Germinal center (tissue), 1 donor: Measurements from ENCODE around the gene OBSCN.
"Not testable (repeated sequence)": the region's sequence is repeated elsewhere in the genome, so short reads cannot be mapped to it uniquely, and the experiment has no call there.

ENCODE experiments used
- DNase-seq: peaks from one replicate; pipeline ENCODE4 v3.0.0; 2012; ENCODE audit warnings: mixed read lengths, low spot score

The OBSCN gene

DNA sequence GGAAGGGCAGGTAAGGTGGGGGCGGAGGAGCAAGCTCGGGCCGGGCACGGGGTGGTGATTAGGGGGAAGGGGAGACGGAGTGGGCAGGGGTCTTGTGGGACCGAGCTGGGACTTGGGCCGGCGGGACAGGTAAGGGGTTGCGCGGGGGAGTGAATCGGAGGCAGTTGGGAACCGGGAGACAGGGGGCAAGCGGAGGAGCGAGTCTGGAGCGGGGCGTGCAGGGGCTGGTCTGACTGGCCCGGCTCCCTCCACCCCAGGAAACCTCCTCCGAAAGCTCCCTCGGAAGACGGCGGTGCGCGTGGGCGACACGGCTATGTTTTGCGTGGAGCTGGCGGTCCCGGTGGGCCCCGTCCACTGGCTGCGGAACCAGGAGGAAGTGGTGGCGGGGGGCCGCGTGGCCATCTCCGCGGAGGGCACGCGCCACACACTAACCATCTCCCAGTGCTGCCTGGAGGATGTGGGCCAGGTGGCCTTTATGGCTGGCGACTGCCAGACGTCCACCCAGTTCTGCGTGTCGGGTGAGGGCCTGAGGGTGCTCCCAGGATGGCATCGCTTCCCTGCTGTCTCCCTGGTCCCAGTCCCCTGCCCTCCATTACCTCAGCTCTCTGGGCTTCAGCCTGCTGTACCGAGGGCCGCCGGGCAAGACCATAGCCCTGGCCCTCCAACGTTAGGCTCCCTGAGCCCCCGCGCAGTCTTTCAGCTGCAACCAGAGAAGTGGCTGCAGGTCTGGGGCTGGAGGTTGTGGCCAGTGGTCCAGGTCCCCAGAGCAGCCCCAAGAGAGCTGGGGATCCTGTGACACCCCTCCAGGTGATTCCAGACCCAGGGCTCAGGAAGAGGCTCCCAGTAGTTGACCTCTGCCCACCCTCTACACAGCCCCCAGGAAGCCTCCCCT, 6.3 kb downstream of the OBSCN start:
- DNase-seq: no peak

DNA sequence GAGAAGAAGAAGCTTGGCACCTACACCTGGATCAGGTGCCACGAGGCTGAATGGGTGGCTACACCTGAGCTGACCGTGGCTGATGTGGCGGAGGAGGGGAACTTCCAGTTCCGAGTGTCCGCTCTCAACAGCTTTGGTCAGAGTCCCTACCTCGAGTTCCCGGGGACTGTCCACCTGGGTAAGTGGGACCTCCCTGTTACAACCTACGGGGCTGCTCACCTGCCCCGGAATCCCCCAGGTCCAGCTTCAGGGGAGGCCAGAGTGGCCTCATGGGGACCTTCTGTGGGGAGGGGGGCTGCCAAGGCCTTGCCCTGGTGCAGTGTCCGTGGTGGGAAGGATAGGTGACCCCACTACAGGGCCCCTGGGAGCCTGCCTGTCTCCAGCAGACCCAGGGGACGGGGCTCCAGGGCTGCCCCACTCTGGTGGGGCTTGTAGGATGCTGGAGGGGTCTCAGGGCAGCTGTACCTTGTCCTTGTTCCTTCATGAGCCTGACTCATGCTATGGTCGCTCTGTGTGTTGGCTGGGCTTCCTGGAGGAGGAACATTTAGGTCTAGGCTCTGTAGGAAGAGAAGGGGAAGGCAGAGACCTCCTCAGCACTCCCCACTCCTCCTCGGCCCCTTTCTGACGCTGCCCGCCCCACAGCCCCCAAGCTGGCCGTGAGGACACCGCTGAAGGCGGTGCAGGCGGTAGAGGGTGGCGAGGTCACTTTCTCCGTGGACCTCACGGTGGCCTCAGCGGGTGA, 7.2 kb downstream of the OBSCN start:
- no peak for DNase-seq

DNA sequence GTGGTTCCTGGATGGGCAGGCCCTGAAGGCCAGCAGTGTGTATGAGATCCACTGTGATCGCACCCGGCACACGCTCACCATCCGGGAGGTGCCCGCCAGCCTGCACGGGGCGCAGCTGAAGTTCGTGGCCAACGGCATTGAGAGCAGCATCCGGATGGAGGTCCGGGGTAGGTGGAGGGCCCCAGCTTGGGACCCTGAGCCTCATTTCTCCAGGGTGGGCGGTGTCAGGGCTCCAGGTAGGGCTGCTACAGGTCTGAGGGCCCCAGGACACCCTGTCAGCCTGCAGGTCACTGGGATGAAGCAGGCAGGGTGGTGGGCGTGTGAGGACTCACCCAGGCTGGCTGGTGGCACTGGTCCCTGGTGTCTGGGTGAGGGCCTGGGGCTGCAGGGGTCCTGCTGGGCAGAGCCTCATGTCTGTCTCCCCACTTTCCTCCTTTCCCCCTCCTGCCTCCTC, 7.8 kb downstream of the OBSCN start:
- DNase-seq: no peak

DNA sequence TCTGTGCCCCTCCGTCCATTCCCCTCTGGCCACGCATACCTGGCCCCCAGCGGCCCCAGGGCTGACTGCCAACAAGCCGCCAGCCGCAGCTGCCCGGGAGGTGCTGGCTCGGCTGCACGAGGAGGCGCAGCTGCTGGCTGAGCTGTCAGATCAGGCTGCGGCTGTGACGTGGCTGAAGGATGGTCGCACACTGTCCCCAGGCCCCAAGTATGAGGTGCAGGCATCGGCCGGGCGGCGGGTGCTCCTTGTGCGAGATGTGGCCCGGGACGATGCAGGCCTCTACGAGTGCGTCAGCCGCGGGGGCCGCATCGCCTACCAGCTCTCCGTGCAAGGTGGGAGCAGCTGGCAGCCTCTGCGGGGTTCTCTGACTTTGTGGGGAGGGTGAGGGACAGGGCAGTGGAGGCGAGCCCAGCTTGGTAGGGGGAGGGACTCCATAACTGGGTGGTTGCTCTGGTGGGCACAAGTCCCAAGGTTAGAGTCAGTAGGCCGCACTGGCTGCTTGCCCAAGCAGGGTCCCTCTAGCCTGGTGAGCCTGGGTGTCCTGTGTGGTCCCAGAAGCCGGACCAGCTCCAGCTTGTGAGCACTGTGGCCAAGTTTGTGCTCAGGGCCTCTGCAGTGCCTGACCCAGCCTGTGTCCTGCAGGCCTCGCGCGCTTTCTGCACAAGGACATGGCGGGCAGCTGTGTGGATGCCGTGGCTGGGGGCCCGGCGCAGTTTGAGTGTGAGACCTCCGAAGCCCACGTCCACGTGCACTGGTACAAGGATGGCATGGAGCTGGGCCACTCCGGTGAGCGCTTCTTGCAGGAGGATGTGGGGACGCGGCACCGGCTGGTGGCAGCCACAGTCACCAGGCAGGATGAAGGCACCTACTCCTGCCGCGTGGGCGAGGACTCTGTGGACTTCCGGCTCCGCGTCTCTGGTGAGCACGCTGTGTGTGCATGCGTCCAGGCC, 8.8 kb downstream of the OBSCN start:
- no peak for DNase-seq

DNA sequence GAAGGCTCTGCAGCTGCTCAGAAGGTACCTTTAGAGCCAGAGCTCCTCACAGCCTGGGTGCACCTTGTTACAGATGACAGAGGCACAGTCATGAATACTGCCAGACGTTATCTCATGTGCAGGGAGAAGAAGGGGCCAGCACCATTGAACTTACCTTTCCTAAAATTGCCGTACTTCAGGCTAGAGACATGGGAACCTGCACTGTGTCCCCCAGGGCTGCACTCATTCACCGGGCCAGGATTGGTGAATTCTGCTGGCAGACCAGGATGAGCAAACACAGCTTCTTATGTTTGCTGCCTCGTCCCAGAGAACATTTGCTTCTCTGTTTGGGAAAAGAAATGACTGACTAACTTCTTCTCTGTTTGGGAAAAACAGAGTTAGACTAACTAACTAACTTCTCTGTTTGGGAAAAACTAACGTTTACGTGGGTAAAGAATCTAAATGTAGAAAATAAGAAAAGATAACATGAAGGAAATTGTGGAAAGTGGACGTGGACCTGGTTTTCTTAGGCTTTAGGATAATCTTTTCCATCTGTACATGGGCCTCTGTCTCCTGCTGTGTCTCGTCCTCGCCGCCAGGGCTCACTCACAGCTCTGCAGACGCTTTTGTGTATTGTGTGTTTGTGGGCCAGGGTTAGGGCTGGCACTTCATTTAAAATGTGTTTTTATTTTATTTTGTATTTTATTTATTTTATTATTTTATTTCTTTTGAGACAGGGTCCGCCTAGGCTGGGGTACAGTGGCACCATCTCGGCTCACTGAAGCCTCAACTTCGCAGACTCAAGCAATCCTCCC, 9.9 kb downstream of the OBSCN start:
- no peak for DNase-seq

DNA sequence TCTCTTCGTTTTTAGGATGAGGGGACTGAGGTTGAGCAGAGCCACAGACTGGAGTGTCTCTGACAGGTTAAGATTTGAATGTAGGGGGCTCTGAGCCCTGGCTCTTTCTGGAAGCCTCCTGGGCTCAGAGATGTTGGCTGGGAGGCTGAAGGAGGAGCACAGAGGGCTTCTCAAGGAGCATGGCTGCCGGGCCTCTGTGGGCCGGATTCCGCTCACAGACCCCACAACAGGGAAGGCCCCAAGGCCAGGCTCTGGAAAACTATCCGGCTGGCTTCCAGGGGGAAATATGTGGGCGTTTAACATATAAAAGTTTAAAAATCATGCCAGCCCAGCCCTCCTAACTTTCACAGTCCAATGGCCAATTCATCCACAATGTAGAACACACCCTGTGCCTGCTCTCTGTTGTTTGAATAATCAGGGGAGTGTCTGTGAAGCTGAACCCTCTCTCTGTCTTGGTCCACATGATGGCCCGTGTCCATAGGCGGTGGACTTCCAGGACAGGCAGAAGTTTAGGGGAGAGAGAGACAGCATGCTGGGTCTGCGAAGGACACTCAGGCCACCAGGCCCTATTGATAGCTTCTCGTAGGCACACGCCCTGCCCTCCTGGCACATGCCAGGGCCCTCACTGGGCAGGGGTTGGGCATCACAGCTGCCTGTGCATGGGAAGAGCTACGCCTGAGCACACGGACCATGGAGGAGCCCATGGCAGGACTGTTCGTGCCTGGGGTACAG, 10.8 kb downstream of the OBSCN start:
- DNase-seq: no peak

DNA sequence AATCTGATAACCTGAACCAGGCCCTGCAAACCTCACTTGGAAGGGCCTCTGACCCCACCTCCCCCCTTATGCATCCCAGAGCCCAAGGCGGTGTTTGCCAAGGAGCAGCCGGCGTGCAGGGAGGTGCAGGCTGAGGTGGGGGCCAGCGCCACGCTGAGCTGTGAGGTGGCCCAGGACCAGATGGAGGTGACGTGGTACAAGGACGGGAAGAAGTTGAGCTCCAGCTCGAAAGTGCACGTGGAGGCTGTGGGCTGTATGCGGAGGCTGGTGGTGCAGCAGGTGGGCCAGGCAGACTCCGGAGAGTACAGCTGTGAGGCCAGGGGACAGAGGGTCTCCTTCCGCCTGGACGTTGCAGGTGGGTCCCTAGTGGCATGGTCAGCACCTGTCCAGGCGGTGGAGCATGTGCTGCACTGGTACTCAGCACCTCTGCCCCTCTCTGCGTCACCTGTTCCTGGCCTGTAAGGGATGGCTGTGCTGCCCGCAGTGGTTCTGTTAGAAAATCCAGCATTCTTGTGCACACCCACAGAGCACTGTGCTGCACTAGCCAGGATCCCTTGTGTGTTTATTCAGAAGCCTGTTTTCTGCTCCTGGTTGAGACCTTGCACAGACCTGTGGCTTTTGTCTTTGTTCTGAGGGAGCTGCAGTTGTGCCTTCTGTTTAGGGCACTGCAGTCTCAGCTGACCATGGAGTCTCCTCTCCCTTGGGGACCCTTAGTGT, 11.6 kb downstream of the OBSCN start:
- no peak for DNase-seq

DNA sequence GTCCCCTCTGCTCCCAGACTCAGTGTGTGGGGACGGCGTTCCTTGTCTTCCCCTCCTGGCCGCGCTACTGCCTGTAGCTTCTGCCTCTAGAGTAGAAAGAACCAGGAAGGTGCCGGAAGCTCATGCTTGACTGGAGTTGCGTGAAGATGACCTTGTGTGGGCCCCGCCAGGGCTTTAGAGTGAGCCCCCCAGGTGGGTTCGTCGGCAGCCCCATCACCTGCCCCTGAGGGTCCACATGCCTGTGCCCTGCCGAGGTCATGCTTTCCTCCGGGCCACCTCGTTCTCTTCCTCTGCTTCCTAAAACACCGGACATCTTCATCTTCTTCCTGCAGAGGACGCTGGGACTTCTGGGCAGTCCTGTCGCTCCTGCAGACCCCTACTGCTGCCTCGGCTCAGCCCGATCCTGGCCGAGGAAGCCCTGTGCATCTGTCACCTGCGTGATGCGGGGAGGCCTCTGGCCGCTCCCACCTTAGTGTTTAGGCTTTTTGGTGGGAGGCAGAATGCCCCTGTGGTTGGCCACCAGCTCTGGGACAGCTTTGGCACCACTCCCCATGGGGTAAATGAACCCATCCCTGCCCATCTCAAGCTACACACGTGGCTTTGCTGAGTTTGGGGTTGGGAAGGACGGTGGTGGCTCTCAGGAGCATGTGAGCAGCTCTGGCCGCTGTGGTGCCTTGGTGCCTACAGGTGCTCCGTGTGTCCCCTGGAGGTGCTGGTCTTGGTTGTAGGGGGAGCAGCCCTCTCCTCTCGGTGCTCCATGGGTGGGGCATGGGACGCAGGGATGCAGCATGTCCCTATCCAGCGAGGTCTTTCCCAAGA, 12.3 kb downstream of the OBSCN start:
- DNase-seq: no peak

DNA sequence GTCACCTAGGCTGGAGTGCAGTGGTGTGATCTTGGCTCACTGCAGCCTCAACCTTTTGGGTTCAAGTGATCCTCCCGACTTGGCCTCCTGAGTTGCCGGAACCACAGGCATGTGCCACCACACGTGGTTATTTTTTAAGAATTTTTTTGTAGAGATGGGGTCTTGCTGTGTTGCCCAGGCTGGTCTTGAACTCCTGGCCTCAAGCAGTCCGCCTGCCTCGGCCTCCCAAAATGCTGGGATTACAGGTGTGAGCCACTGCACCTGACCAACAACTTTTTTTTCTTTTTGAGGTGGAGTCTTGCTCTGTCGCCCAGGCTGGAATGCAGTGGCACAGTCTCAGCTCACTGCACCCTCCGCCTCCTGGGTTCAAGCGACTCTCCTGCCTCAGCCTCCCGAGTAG, 13.3 kb downstream of the OBSCN start:
- DNase-seq: not testable (repeated sequence)

DNA sequence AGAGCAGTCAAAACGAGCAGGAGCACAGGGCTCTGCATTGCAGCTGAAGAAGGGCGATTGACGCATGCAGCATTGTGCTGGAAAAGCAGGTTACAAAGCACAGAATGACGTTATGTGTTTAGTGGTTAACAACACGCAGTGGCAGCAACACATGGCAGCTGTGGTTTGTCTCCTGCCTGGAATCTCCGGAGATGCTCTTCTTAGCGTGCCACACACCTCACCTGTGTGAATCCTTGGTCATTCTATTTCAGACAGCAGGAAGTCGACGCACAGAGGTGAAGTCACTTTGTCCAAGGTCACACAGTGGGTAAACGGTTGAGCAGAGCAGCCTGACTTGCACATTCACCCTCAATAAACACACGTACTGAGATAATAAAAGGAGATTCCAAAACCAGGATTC, 14.7 kb downstream of the OBSCN start:
- DNase-seq: no peak

DNA sequence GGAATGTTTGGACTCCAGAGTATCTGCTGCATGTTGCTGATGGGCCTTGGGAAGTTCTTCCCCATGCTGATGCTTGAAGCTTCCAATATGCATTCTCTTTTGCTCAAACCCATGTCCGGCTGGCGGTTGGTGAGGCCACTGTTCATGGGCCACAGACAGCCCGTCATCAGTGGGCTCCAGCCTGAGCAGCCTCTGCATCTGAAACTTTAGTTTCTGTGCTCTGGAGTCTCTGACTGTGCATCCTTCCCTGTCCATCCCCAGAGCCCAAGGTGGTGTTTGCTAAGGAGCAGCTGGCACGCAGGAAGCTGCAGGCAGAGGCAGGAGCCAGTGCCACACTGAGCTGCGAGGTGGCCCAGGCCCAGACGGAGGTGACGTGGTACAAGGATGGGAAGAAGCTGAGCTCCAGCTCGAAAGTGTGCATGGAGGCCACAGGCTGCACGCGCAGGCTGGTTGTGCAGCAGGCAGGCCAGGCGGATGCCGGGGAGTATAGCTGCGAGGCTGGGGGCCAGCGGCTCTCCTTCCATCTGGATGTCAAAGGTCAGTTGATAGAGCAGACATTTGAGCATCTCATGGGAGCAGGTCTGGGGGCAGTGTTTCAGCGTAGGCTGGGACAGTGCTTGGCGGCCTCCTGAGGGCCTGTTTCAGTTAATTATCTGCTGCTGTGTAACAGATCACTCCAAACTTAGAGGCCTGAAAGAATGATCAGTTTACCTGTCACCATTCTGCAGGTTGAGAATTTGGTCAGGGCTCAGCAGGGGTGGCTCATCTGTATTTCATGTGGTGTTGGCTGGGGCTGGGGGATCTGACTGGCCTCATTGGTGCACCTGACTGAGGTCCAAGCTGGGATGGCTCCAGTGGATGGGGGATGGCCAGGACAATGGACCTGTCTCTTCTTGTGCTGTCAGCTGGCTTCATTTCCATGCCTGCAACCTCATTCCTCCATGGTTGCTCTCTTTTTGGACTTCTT, 16.6 kb downstream of the OBSCN start:
- DNase-seq: no peak

DNA sequence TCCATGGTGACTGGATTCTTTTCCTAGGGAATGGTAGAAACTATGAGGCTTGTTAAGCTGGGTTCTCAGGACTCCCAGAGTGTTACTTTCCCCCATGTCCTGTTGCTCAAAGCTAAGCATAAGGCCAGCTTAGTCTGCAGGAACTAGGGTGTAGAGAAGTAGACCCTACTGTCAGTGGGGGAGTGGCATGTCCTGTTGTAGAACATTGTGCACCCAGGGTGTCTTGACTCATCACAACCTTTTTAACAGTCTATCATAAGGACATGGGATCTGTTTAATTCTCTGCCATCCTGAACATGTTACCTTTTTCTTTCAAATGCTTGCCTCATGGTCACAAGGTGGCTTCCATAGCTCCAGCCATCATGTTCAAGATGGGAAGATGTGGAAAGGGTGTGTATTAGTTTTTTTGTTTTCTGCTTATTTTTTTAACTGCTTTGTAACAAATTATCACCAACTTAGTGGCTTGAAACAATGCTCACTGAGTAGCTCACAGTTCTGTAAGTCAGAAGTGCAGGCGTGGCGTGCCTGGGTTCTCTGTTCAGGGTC, 17.4 kb downstream of the OBSCN start:
- no peak for DNase-seq

DNA sequence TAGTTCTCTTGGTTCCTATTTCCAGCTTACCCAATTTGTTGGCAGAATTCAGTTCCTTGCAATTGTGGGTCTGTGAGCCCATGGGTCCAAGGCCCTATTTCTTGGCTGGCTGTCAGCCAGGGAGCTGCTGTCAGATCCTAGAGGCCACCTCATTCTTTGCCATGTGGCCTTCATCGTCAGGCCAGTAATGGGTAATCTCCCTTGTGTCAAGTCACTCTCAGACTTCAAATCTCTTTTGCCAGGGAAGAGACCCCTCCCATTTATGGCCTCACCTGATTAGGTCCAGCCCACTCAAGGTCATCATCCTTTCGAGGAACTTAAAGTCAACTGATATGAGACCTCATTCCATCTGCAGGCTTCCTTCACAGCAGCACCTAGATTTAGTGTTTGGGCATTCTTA, 17.9 kb downstream of the OBSCN start:
- DNase-seq: no peak

DNA sequence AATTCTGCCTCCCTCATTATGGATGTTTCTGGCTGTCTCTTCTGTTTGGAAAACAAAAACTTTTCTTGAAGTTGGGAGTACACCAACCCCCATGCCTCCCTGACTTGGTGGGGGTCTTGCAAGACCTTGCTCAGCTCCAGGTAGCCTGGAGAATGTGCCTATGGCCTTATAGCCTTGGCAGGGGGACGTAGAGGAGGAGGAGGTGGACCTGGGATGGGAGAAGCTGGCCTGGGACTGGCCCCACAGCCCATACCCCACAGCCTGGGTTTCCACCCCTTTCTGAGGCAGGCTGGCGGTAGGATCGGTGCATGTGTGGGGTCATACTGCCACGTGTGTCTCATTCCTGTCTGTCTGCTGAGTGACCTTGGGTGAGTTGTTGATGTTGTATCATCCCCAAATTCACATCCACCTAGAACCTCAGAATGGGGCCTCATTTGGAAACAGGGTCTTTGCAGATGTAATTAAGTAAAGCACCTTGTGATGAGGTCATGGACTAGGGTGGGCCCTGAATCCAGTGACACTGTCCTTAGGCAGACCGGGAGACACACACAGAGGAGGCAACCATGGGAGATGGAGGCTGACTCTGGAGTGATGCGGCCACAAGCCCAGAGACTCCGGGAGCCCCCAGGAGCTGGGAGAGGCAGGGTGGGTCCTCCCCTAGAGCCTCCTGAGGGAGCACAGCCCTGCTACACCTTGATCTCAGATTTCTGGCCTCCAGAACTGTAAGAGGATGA, 18.5 kb downstream of the OBSCN start:
- no peak for DNase-seq

DNA sequence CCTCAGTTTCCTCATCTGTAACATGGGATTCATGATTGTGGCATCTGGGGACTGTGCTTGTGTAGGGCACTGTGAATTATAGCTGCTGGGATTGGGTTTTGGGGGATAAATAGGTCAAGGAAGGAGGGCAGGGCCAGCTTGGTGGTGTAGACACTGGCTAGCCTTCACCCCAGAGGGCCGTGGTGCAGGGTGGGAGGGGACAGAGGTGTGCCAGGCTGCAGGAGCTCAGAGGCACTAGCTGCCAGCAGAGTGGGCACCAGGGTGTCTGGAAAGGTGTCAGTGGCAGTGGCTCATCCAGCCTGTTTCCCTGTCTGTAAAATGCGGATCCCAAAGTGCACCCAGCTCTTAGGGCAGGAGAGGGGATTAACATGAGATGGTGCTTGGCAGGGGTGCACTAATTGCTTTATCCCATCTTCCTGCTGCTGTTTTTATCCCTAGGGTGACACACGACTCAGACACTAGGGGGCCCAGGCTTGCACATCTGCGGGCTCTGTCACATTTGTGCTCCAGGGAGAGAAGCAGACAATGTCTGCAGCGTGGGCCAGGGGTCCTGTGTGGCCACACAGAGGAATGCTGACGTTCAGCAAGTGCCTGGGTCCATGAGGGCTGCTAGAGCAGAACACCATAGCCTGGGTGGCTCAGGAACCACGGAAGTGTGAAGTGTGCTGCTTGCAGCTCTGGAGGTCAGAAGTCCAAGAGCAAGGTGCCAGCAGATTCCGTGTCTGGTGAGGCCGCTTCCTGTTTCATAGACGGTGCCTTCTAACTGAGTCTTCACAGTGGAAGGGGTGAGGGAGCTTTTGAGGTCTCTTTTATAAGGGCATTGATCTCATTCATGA, 19.3 kb downstream of the OBSCN start:
- no peak for DNase-seq

DNA sequence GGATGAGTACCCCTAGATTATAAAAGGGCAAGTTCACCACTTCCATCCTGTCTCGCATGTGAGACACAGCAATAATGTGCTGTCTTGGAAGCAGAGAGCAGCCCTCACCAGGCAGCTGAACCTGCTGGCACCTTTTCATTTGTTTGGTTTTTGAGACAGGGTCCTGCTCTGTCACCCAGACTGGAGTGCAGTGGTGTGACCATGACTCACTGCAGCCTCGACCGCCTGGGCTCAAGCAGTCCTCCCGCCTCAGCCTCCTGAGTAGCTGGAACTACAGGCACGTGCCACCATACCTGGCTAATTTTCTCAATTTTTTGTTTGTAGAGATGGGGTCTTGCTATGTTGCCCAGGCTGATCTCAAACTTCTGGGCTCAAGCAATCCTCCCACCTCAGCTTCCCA, 20.3 kb downstream of the OBSCN start:
- not testable (repeated sequence) for DNase-seq
